ENCODE results near the gene SLC2A8. TPM values are rescaled to one million over a fixed set of nuclear protein-coding genes. Genes with fewer than 3 reads are reported as not detected.

The SLC2A8 gene, protein sequence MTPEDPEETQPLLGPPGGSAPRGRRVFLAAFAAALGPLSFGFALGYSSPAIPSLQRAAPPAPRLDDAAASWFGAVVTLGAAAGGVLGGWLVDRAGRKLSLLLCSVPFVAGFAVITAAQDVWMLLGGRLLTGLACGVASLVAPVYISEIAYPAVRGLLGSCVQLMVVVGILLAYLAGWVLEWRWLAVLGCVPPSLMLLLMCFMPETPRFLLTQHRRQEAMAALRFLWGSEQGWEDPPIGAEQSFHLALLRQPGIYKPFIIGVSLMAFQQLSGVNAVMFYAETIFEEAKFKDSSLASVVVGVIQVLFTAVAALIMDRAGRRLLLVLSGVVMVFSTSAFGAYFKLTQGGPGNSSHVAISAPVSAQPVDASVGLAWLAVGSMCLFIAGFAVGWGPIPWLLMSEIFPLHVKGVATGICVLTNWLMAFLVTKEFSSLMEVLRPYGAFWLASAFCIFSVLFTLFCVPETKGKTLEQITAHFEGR
- total RNA-seq: 6.6 and 6.7 TPM in 2 replicates

- intact Hi-C loops (cut with micrococcal nuclease): loop anchor here (1.0 to 10.0 kb wide), 8 partner anchors 9 to 1718 kb away; partner anchors contain the start of genes CRAT, LRSAM1, NAIF1 and PTPA
Observed at GRCh38 chr9:127396808-127397645, at the start of gene SLC2A8. Gene SLC2A8, plus strand, starts transcription at chr9:127397169. Its CDS starts 62 bp downstream, at chr9:127397231.

- intact Hi-C loops (cut with micrococcal nuclease): no loop called here
Observed at GRCh38 chr9:127347831-127348776, 48.9 kb upstream of the SLC2A8 start.

GRCh38 chr9:127349483-127350113 is 47.4 kb upstream of the SLC2A8 start:
- intact Hi-C loops (cut with micrococcal nuclease): no loop called here

GRCh38 chr9:127351182-127352166 is 45.5 kb upstream of the SLC2A8 start:
- intact Hi-C loops (cut with micrococcal nuclease): no loop called here

GRCh38 chr9:127353882-127354281 is 43.1 kb upstream of the SLC2A8 start:
- intact Hi-C loops (cut with micrococcal nuclease): no loop called here

DNA sequence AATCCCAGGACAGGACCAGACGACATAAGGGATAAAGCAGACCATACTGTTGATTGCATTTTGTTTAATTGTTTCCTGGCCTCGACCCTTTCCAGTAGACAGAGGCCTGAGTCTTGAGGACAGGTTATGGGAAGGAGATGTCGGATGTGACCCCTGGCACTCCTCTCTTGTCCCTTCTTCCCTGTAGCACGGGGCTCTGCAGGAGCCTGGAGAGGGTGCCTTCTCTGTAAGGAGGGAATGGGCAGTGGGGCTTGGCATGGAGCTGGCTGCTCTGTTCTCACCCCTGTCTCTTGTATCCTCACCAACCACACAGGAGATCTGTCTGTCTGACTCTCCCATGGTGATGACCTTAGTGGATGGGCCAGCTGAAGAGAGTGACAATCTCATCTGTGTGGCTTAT is 40.1 kb upstream of the SLC2A8 start:
- intact Hi-C loops (cut with micrococcal nuclease): no loop called here

DNA sequence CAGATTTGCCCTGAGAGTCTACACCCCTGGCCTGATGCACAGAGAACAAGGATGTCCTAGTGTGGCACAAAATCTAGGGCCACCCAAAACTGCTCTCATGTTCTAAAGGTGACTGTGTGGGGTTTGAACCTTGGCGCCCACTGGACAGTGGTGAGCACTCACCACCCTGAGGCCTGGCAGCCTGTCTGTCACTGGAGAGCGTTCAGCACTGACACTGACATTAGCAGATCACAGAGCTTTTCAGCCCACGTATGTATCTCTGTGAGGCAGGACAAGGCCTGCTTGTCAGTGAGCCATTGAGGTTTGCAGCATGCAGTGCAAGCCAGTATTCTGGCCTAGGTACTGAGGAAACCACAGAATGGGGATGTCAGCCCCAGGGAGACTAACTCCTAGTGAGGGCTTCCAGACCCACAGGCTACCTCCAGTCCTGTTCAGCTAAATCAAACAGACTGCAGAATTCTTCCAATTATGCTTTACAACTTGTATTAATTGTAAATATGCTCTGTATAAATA is 38.9 kb upstream of the SLC2A8 start:
- intact Hi-C loops (cut with micrococcal nuclease): no loop called here

DNA sequence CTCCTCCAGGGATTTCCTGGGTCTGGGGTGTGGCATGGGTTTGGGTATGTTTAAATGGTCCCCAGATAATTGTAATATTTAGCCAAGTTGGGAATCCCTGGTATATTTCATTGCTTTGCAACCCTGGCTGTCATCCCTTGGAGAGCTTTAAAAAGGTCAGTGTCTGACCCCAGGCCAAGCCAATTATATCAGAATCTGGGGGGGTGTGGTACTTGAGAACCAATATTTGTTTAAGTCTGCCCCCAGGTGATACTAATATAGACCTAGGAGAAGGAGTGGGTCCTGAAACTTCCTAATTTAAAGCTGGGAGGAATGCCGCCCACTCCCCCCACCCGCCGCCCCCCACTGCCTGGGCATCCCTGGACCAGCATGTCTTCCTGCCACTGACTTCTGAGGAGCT is 38.2 kb upstream of the SLC2A8 start:
- intact Hi-C loops (cut with micrococcal nuclease): no loop called here

GRCh38 chr9:127360250-127360649 is 36.7 kb upstream of the SLC2A8 start:
- intact Hi-C loops (cut with micrococcal nuclease): no loop called here

DNA sequence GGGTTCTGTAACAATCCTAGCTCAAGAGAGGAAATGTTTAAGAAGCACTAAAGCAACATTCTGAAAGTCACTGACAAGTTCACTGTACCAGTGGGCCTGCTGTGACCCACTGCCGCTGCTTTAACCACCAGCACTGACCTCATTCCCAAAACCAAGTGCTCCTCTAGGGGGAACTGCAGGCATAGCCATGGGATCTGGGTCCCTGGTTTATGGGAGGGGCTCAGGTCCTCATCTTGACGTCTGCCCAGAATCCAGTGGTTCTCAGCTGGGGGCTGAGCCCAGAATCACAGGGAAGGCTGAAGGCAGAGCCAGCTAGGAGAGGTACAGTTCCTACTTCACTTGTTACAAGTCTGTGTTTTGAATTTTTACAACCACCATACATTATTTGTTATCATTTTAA is 36.1 kb upstream of the SLC2A8 start:
- intact Hi-C loops (cut with micrococcal nuclease): no loop called here

- intact Hi-C loops (cut with micrococcal nuclease): no loop called here
Observed at GRCh38 chr9:127361561-127361960, 35.4 kb upstream of the SLC2A8 start.

DNA sequence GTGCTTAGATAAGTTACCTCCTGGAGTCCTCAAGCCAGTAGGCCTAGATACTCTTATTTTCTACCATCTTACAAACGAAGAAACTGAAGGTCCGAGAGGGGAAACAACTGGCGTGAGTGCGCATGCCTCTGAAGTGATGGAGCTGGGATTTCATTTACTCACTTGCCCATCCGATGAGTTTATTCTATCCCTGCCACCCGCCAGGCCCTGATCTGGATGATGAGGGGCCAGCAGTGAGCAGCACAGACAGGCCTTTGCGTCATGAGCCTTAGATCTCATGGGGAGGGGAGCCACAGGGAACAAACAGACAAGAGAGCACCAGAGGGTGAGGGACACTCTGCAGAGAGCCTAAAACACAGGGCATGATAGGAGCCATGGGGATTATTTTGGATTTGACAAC is 34.1 kb upstream of the SLC2A8 start:
- intact Hi-C loops (cut with micrococcal nuclease): no loop called here

DNA sequence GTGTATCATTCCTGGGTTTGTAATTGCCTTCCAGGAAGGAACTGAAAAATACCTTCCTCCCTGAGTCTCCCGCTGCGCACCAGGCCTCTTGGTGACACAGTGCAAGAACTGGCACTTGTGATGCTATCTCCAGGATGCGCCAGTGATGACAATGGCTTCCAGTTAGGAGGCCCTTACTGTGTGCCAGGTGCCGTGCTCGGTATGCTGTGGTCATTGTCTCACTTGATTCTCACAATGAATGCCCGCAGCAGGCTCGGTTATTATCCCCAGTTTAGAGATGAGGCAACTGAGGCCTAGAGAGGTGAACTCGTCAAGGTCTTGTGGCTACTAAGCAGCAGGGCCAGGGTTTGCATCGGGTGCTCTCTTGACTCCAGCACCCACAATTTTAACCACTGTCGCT is 31.5 kb upstream of the SLC2A8 start:
- intact Hi-C loops (cut with micrococcal nuclease): no loop called here

- intact Hi-C loops (cut with micrococcal nuclease): no loop called here
Observed at GRCh38 chr9:127366594-127366993, 30.4 kb upstream of the SLC2A8 start.

DNA sequence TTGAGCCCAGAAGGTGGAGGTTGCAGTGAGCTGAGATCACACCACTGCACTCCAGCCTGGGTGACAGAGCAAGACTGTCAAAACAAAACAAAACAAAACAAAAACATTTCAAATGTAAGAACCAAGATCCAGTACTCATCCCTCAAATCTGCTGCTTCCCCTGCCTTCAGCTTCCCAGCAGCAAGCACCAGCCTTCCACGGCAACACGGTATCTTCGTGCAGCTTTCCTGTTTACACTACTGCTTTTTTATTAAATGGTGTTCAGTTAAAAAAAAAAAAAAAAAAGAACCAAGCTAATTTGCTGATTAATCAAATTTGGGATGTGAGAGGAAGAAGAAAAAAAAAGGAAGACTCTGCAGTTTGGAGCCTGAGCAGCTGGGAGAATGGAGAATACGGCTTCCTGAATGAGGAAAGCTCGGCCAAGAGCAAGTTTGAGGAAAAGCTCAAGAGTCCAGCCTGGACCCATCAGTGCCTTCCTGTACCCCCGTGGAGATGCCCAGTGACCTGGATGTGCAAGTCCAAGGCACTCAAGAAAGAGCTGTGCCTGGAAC is 28.0 kb upstream of the SLC2A8 start:
- intact Hi-C loops (cut with micrococcal nuclease): no loop called here

- intact Hi-C loops (cut with micrococcal nuclease): no loop called here
Observed at GRCh38 chr9:127369428-127369827, 27.5 kb upstream of the SLC2A8 start.

- intact Hi-C loops (cut with micrococcal nuclease): no loop called here
Observed at GRCh38 chr9:127370147-127370579, 26.8 kb upstream of the SLC2A8 start.
